Hepatocyte (in vitro differentiated cells): ENCODE results near the gene OR2Z1.

Source experiments
- CTCF ChIP-seq: fragments of 200-600 bp; sonication (generic); IDR thresholded peaks from 2 replicates; pipeline ENCODE4 v1.5.1; 2016; ENCODE audit warnings: antibody characterized with exemption, mild to moderate bottlenecking; ENCODE audit not compliant: poor library complexity
- EZH2 ChIP-seq: fragments of 200-600 bp; sonication (generic); IDR thresholded peaks from 2 replicates; pipeline ENCODE4 v1.6.1; 2016; ENCODE audit warnings: antibody characterized with exemption, mild to moderate bottlenecking, borderline replicate concordance
- EZH2phosphoT487 ChIP-seq: fragments of 200-600 bp; sonication (generic); IDR thresholded peaks from one replicate; pipeline ENCODE4 v1.6.1; 2018; ENCODE audit warnings: antibody characterized with exemption, mild to moderate bottlenecking, low read depth, moderate library complexity; ENCODE audit not compliant: unreplicated experiment, severe bottlenecking

GRCh38 chr19:8705742-8706141 is 15.7 kb upstream of the OR2Z1 start:
- TF ChIP-seq CTCF (no peak), EZH2 (no peak), EZH2phosphoT487 (no peak)
